Measurements from ENCODE around the gene ATP5MC3.

The ATP5MC3 gene

GRCh38 chr2:175140332-175140731 lies 41.2 kb downstream of the ATP5MC3 start:
- DNase-seq (ENCODE audit: insufficient read length, low spot score): no peak
- no peak for TF ChIP-seq CTCF (IDR thresholded peaks at IDR 0.05; ENCODE audit: insufficient read depth, missing control alignments)
- FAIRE-seq: no peak

- no peak for DNase-seq (ENCODE audit: insufficient read length, low spot score)
- no peak for TF ChIP-seq CTCF (IDR thresholded peaks at IDR 0.05; ENCODE audit: insufficient read depth, missing control alignments)
- FAIRE-seq: no peak
Observed at GRCh38 chr2:175137793-175138192, 43.7 kb downstream of the ATP5MC3 start.

DNA sequence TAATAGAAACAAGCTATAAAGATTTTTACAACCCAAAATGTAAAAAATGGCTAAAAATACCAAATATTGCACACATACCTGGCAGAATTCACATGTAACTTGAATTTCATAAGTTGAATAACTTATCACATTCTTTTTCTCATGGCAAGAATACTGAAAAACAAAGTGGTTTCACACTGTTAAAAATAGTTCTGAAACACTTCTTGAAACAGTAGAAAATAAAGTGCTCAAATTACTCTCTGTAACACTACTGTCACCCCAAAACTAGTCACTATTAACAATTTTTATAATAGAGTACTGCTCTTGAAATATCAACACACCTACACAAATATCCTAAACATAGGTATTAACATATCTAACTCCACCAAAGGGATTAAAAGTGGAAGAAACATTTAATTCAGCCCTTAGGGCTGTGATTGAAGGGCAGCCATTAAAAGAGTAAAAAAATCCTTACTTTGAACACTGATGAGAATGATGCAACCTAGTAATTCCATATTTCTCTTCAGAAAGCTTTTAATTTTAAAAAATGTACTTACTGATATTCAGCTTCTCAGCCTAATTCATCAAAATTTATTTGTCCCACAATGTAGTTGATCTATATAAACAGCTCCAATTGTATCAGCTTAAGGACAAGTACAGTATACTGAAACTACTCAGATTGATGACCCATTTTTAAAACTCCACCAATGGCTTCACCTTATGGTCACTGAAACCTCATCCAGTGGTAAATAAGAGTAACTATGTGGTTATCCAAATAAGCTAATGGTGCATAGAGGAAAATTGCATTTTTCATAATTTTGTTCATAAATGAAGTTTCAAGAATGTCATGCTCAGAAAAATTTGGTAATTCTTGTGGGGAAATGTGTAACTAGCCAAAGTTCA lies 44.9 kb downstream of the ATP5MC3 start:
- no peak for TF ChIP-seq CTCF (IDR thresholded peaks at IDR 0.05; ENCODE audit: insufficient read depth, missing control alignments)
- FAIRE-seq (no peak), DNase-seq (ENCODE audit: insufficient read length, low spot score) (no peak)

- TF ChIP-seq CTCF (IDR thresholded peaks at IDR 0.05; ENCODE audit: insufficient read depth, missing control alignments): no peak
- DNase-seq (ENCODE audit: insufficient read length, low spot score) (no peak), FAIRE-seq (no peak)
Observed at GRCh38 chr2:175135862-175136261, 45.6 kb downstream of the ATP5MC3 start.

DNA sequence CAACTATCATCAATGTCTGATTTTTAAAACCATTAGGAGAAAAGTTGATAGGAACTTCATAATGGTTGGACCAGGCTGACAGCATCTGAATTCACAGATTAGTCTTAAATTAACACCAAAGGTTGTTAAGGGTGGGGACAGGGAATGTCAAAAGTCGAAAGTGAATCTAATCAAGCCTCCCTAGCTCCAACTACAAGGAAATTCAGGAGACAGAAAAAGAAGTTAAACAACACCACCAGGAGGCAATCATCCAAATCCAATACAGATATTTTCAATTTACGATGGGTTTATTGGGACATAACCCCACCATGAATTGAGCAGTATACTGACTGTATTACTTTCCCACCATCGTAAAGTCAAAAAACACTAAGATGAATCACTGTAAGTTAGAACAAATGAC lies 46.3 kb downstream of the ATP5MC3 start:
- DNase-seq (ENCODE audit: insufficient read length, low spot score) (no peak), FAIRE-seq (no peak)
- no peak for TF ChIP-seq CTCF (IDR thresholded peaks at IDR 0.05; ENCODE audit: insufficient read depth, missing control alignments)

DNA sequence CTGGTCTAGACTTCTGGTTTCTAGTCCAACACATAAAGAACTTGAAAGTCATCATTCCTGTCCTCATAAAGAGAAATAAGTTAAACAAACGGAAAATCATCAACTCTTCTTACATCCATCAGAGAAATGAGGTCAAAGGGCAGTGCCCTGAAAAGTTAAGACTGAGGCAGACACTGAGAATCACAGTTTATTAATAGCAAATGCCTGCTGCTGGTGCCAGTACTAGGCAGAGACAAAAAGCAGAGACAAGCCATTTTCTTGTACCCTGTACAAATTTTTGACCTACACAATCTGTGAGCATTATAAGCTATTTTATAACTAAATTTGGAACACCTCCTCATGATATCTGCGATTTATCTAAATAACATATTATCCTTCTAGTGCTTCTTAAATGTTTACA lies 50.3 kb downstream of the ATP5MC3 start:
- DNase-seq (ENCODE audit: insufficient read length, low spot score) (no peak), FAIRE-seq (no peak)
- no peak for TF ChIP-seq CTCF (IDR thresholded peaks at IDR 0.05; ENCODE audit: insufficient read depth, missing control alignments)

DNA sequence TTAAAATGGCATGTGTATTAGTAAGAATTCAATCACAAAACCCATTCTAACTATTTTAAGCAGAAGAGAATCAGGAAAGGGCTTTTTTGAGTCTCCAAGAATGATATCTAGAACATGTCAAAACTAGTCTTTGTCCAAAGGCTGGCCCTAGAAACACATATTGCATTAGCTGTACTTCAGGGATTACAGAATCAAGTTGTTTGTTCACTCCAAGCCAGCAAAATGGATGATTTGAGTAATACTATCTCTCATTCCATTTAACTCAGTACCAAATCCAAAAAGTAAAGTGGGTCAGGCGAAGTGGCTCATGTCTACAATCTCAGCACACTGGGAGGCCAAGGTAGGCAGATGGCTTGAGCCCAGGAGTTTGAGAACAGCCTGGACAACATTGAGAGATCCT lies 54.8 kb downstream of the ATP5MC3 start:
- no peak for FAIRE-seq
- TF ChIP-seq CTCF (IDR thresholded peaks at IDR 0.05; ENCODE audit: insufficient read depth, missing control alignments): no peak
- no peak for DNase-seq (ENCODE audit: insufficient read length, low spot score)

All from D721Med (cell line).